Renal cortex interstitium (tissue), 15 donors: ENCODE results near the gene KCNV2. TPM values are rescaled to one million over a fixed set of nuclear protein-coding genes. Genes with fewer than 3 reads are reported as not detected.
"Not testable (repeated sequence)": the region's sequence is repeated elsewhere in the genome, so short reads cannot be mapped to it uniquely, and the experiment has no call there.

Experiments used
- DNase-seq, 11 donors: peaks; one replicate each; pipeline ENCODE4 v3.0.0-alpha.2; 2013; ENCODE audit warnings: low read depth in 9 of 11, low spot score in 4 of 11; ENCODE audit errors: extremely low read depth in 1 of 11
- long read RNA-seq, 16 experiments: transcript quantifications; one replicate each; lab custom pipeline, GENCODE V29; 2026
- polyA plus RNA-seq, 3 donors: library from polyadenylated mRNA; unstranded; fragments of 120-200 nt; gene quantifications; one replicate each; pipeline ENCODE4 v1.2.1, GENCODE V29; 2013; ENCODE audit not compliant: insufficient read length in 3 of 3

The KCNV2 gene
- polyA plus RNA-seq, result under 1 TPM in 2 of 3 donors, not detected in 1; 0.10 to 0.14 TPM
- long read RNA-seq, donor 1, result 0 reads
- long read RNA-seq, donor 2, result 0 reads
- long read RNA-seq, donor 3, result 0 reads
- long read RNA-seq, donor 4, result 0 reads
- long read RNA-seq, donor 5, result 0 reads
- long read RNA-seq, donor 6, partial matches to known transcripts, result 47 of 47 reads
- long read RNA-seq, donor 6, other reads (novel, unspliced or antisense), result 0 of 47 reads
- long read RNA-seq, donor 7, result 0 reads
- long read RNA-seq, donor 8, partial matches to known transcripts, result 106 of 113 reads
- long read RNA-seq, donor 8, other reads (novel, unspliced or antisense), result 7 of 113 reads
- long read RNA-seq, donor 9, result 0 reads
- long read RNA-seq, donor 10, result 0 reads
- long read RNA-seq, donor 11, result 0 reads
- long read RNA-seq, donor 12, result 0 reads
- long read RNA-seq, donor 13, result 0 reads
- long read RNA-seq, donor 14, result 0 reads
- long read RNA-seq, donor 15, result 0 reads
- long read RNA-seq, donor 16, result 0 reads

DNA sequence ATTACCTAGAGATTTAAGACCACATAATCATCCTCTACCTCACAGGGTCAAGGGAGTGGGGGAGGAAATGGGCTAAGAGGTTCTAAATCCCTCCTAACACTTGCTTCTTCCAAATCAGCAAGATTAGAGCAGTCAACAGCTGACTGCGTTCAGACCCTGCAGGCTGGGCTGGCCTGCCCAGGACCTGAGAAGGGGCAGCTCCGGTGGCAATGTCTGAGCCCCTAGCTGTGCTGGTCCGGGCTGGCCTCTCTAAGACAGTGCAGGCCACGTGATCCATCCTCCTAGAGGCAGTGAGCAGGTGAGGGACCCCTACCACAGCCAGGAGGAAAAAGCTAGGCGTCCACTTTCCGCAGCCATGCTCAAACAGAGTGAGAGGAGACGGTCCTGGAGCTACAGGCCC is at the start of gene KCNV2:
TSS of gene KCNV2 (plus strand) at position 126 of the 400 bp plus-strand sequence. CDS start at position 356, 230 bp downstream.
- DNase-seq, result no peak

GRCh38 chr9:2673161-2673560 is 44.1 kb upstream of the KCNV2 start:
- no peak for DNase-seq

- no peak for DNase-seq
These were observed 43.0 kb upstream of the KCNV2 start for GRCh38 chr9:2674141-2674824.

DNA sequence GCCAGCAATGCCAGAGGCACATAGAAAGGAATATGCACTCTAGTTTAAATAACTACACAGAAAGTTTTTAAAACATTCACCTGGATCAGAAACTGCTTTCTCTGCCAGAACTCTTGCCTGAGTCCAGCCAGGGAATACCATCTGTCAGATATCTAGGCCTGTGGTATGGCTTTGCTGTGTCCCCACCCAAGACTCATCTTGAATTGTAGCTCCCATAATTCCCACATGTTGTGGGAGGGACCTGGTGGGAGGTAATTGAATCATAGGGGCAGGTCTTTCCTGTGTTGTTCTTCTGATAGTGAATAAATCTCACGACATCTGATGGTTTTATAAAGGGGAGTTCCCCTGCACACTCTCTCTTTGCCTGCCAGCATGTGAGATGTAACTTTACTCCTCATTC is 41.5 kb upstream of the KCNV2 start:
- no peak for DNase-seq

DNA sequence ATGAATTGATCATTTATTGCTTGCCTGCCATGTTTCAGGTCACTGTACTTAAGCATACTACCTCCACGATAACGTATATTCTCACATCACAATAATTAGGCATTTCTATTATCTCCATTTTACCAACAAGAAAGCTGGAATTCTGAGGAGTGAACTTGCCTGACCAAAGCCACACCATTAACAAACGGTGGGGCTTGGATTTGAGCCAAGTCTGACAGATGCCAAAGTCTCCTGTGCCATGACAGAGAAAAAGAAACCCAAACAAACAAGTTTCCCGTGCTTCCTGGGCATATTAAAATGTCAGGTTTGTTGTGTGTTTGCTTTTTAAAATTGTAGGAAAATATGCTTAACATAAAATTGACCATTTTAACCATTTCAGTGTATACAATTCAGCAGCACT is 40.8 kb upstream of the KCNV2 start:
- no peak for DNase-seq

DNA sequence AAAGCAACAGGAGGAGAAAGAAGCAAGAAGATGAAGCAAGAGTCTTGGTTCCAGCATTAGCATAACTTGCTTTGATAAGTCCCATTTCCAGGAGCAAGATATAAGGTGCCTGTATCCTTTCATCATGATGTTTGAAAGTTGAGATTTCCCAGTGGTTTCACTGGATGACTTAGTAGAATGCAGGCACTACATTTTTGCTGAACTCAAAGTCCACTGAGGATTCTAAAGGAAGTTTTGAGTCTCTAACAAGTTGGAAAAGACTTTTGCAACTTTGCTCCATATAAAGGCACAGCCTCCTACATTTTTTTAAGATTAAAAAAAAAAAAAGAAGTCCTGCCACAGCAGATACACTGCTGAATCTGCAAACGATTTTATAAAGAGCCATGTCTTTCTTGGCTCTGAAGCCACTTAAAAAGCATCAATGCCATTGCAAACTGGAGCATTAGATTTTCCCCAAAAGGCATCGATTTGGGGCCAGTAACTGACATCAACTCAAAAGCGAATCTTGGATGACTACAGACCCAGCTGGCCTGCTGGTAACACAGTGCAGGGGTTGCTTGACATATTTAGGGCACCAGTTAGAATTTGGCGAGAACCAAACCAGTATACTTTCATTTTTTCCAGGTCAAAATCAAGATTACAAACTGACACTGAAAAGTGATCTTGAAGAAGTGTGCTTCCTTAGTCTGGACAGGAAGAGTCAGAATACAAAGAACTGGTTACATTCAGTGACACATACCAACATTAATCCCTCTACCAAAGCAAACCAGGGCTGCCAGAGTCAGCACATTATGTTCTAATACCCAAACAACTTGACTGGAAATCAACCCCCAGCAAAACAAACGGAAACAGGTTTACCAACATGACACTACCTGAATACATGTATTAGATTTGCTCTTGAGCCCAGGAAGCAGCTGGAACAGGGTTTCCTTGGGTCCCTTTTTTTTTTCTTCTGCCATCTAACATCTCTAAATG is 39.1 kb upstream of the KCNV2 start:
- DNase-seq, result no peak

GRCh38 chr9:2679011-2679410 is 38.3 kb upstream of the KCNV2 start:
- no peak for DNase-seq

- no peak for DNase-seq
These were observed 35.3 kb upstream of the KCNV2 start for GRCh38 chr9:2681981-2682380.

DNA sequence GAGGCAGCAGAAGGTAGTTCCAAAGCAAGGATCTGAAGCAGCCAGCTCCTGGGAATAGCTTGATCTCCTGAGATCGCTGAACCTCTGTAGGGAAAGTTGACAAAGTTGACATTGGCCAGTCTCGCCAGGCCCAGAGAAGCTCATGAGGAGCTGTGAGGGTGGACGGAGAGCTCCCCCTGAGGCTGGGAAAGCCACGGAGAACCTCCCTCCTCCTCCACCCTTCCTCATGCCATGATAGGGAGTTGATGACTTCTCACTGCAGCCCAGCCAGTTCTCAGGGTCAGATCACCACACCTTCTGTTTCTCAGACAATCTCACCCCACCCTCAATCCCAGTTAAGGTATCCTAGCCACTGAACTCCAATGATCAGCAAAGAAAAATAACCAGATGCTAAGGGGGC is 30.4 kb upstream of the KCNV2 start:
- no peak for DNase-seq

DNA sequence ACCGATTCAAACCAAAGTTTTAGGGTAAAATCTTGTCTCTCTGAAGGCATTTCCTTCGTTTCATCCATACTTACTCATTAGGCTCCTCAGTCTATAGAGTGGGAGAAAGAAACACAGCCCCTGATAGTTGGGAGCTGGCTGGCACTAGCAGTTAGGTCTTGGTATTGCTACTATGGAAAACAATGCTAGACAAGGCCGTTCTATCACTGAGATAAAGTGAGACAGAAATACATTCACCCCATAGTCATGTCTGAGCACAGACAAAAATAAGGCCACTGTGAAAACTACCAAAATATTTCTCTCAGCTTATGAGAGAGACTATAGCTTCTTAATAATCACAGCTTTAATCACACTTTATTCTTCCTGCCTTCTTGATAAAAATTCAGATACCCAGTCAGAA is 28.7 kb upstream of the KCNV2 start:
- DNase-seq, result no peak

GRCh38 chr9:2691212-2691611 is 26.1 kb upstream of the KCNV2 start:
- no peak for DNase-seq

DNA sequence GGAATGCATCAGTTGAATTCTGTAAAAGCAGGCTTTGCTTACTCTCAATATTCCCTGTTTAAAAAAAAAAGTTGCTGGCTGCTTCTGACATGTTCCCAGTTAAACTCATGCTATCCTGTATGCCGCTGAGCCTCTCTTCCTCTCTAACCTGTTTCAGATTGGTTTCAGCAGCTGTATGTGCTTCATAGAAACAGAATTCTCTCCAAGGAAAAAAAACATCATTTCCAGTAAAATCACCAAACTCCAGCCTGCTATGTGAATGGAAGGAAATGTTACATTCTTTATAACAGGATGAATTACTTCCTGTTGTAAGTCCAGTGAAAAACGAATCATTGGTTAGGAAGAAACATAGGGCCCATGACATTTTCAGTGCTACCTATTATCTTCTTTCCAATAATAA is 25.7 kb upstream of the KCNV2 start:
- DNase-seq, result peak in 1 of 11 donors; percentile 12

GRCh38 chr9:2693056-2693455 is 24.3 kb upstream of the KCNV2 start:
- no peak for DNase-seq

DNA sequence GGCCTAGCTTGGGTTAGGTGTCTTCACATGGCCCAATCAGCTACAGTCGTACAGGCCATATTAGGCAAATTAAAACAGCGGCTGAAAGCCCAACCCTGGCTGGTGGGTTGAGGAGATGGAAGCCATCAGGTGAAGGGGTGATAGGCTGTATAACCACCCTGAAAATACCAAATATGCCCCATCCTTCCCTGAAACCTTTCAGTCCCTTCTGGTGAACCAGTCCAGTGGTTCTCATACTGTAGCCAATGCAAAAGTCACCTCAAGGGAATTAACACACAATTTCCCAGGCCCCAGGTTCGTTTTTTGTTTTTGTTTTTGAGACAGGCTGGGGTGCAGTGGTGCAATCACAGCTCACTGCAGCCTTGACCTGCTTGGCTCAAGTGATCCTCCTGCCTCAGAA is 19.8 kb upstream of the KCNV2 start:
- no peak for DNase-seq

DNA sequence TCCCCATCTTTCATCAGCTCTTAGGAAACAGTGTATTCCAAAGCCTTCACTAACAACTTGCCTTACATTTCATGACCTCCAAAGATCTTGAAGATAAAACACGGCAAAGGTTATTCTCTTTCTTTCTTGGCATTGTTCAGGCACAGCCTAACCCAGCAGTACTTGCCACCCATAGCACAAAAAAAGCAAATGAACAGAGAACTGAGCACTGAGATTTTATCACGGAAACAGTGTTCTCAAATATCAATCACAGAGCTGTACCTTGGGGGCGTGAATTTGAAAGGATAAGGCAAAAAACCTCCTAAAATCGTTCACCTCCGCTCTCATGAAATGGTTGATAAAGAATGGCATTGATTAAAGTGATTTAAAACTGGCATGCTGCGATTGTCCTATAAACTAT is 16.9 kb upstream of the KCNV2 start:
- no peak for DNase-seq

- no peak for DNase-seq
These were observed 16.3 kb upstream of the KCNV2 start for GRCh38 chr9:2700909-2701550.

GRCh38 chr9:2704504-2704903 is 12.8 kb upstream of the KCNV2 start:
- DNase-seq, result no peak

GRCh38 chr9:2707256-2707655 is 10.1 kb upstream of the KCNV2 start:
- DNase-seq, result not testable (repeated sequence)

DNA sequence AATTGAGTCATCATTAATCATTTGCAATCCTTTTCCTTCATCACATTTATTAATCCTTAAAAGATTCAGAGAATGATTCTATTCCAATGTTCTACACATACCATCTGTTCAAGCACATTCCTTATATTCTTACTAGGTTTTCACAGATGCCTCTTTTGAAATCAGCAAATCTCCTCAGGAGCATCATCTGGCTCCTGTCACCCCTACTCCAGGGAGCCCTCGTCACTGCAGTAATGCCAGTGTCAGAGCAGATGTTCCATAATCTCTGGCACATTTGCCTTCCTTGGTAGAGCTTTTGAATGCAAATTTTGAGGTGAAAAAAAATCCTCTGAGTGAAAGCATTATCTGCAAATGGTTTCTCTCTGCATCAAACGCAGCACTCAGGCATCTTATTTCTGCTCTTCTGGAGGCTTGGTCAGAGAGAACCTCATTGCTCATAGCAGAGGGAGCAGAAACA is 7.6 kb upstream of the KCNV2 start:
- no peak for DNase-seq
